C4-2B (cell line): ENCODE results near the gene ALDH8A1.

Source experiments
- H3K27ac ChIP-seq: fragments of 450-650 bp; 2 replicates; pipeline ENCODE4 v1.5.1; 2017
- CTCF ChIP-seq: fragments of 450-650 bp; conservative IDR thresholded peaks from 2 replicates; pipeline ENCODE4 v1.5.1; 2017; ENCODE audit warnings: mild to moderate bottlenecking
- ZFX ChIP-seq: fragments of 450-650 bp; IDR thresholded peaks from 2 replicates; pipeline ENCODE4 v1.6.1; 2017

ALDH8A1 gene

GRCh38 chr6:134937426-134937825, 12.5 kb downstream of the ALDH8A1 start:
- TF ChIP-seq ZFX (no peak), CTCF (no peak)

GRCh38 chr6:134936931-134937330, 13.0 kb downstream of the ALDH8A1 start:
- TF ChIP-seq ZFX (no peak), CTCF (no peak)

More at GRCh38 chr6:134937426-134937825, 12.5 kb downstream of the ALDH8A1 start:
- no peak overlapping the region for H3K27ac ChIP-seq

GRCh38 chr6:134936476-134936875, 13.4 kb downstream of the ALDH8A1 start:
- no peak overlapping the region for H3K27ac ChIP-seq
- no peak for TF ChIP-seq CTCF
- TF ChIP-seq ZFX, result no peak

More at GRCh38 chr6:134936931-134937330, 13.0 kb downstream of the ALDH8A1 start:
- H3K27ac ChIP-seq, result no peak overlapping the region

- no peak overlapping the region for H3K27ac ChIP-seq
- TF ChIP-seq ZFX, result no peak
- TF ChIP-seq CTCF, result no peak
These were observed 15.0 kb downstream of the ALDH8A1 start for GRCh38 chr6:134934793-134935485.

GRCh38 chr6:134932535-134933470, 17.1 kb downstream of the ALDH8A1 start:
- TF ChIP-seq ZFX, result no peak
- TF ChIP-seq CTCF, result no peak
- H3K27ac ChIP-seq, result no peak overlapping the region

- TF ChIP-seq ZFX (no peak), CTCF (no peak)
- H3K27ac ChIP-seq, result no peak overlapping the region
These were observed 17.8 kb downstream of the ALDH8A1 start for GRCh38 chr6:134932098-134932497.

- TF ChIP-seq CTCF (no peak), ZFX (no peak)
- H3K27ac ChIP-seq, result no peak overlapping the region
These were observed 19.4 kb downstream of the ALDH8A1 start for GRCh38 chr6:134930463-134930862.
